ENCODE results near the gene PTPRN2. TPM values are rescaled to one million over a fixed set of nuclear protein-coding genes. Genes with fewer than 3 reads are reported as not detected.

PTPRN2 gene
- total RNA-seq, 2 experiments from 2014 or later = 0.70 TPM; not detected in 1

DNA sequence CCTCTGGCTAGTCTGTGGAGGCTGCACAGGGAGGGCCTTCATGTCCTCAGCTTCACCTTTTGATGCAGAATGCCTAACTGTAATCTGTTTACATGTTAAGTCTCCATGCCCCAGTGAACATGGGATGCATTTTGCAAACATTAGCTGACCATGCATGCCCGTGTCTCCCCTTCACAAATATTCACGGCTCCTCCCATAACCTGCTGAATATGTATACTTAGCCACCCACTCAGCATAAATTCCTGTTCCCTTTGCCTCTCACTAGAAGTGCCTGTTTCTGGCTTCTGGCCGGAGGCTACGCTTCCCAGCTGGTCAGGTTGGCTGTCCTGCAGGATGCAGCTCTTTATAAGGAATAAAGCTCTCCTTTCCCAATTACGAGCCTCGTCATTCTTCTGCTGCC lies 698.1 kb downstream of the PTPRN2 start:
- DNase-seq (ENCODE audit: low spot score) = no peak
- Histone ChIP-seq H3K4me2 (ENCODE audit: low read length) (no peak overlapping the region), H3K9me2 (ENCODE audit: insufficient read depth, low read length) (no peaks in the 10 kb centered on the region), H3K79me2 (ENCODE audit: insufficient read depth, low read depth, low read length) (no peaks in the 10 kb centered on the region), H3K4me1 (ENCODE audit: insufficient read depth, low read length, poor library complexity, severe bottlenecking) (no peaks in the 10 kb centered on the region), H3K9me3 (ENCODE audit: low read length) (no peaks in the 10 kb centered on the region), H4K20me1 (ENCODE audit: insufficient read depth, low read length) (no peaks in the 10 kb centered on the region), H3K4me3 (ENCODE audit: low read depth, low read length, poor library complexity, severe bottlenecking) (no peak overlapping the region), H2AFZ (ENCODE audit: low read length) (no peak overlapping the region), H3K36me3 (ENCODE audit: insufficient read depth, low read length) (no peaks in the 10 kb centered on the region), H3K27ac (ENCODE audit: low read depth, low read length, poor library complexity, severe bottlenecking) (no peak overlapping the region)
- ChIA-PET CTCF (ENCODE audit: unreplicated experiment) (no interaction called here), POLR2A (no interaction called here)
- intact Hi-C loops (cut with micrococcal nuclease; ENCODE audit: unreplicated experiment) = no loop called here
- BruUV-seq (replicated peaks) = no TSS peak
- TF ChIP-seq CTCF (conservative IDR thresholded peaks at IDR 0.05; ENCODE audit: low read length) (no peak), EZH2phosphoT487 (IDR thresholded peaks at IDR 0.05; ENCODE audit: borderline replicate concordance, low read depth, low read length) (no peak)

GRCh38 chr7:157888579-157888978 lies 699.0 kb downstream of the PTPRN2 start:
- H3K9me3 ChIP-seq (ENCODE audit: low read length) = peaks cover 5% of the 10 kb centered on the region; the same call in 1 of the 2 replicates
- ChIA-PET POLR2A (no interaction called here), CTCF (ENCODE audit: unreplicated experiment) (no interaction called here)
- H3K27ac ChIP-seq (ENCODE audit: low read depth, low read length, poor library complexity, severe bottlenecking) = no peak overlapping the region
- H4K20me1 ChIP-seq (ENCODE audit: insufficient read depth, low read length) = no peaks in the 10 kb centered on the region
- no peak for DNase-seq (ENCODE audit: low spot score)
- H3K4me2 ChIP-seq (ENCODE audit: low read length) = no peak overlapping the region
- no peaks in the 10 kb centered on the region for H3K9me2 ChIP-seq (ENCODE audit: insufficient read depth, low read length)
- no peaks in the 10 kb centered on the region for H3K4me1 ChIP-seq (ENCODE audit: insufficient read depth, low read length, poor library complexity, severe bottlenecking)
- H3K79me2 ChIP-seq (ENCODE audit: insufficient read depth, low read depth, low read length) = no peaks in the 10 kb centered on the region
- H2AFZ ChIP-seq (ENCODE audit: low read length) = no peak overlapping the region
- TF ChIP-seq EZH2phosphoT487 (IDR thresholded peaks at IDR 0.05; ENCODE audit: borderline replicate concordance, low read depth, low read length) (no peak), CTCF (conservative IDR thresholded peaks at IDR 0.05; ENCODE audit: low read length) (no peak)
- intact Hi-C loops (cut with micrococcal nuclease; ENCODE audit: unreplicated experiment) = no loop called here
- H3K4me3 ChIP-seq (ENCODE audit: low read depth, low read length, poor library complexity, severe bottlenecking) = no peak overlapping the region
- no TSS peak for BruUV-seq (replicated peaks)
- no peaks in the 10 kb centered on the region for H3K36me3 ChIP-seq (ENCODE audit: insufficient read depth, low read length)

DNA sequence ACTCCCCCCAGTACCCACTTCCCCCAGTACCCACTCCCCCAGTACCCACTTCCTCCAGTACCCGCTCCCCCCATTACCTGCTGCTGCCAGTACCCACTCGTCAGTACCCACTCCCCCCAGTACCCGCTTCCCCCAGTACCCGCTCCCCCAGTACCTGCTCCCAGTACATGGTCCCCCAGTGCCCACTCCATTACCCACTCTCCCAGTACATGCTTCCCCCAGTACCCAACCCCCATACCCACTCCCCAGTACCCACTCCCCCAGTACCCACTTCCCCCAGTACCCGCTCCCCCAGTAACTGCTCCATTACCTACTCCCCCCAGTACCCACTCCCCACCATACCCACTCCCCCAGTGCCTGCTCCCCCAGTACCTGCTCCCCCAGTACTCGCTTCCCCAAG lies 700.2 kb downstream of the PTPRN2 start:
- Histone ChIP-seq H3K4me1 (ENCODE audit: insufficient read depth, low read length, poor library complexity, severe bottlenecking) (no peaks in the 10 kb centered on the region), H4K20me1 (ENCODE audit: insufficient read depth, low read length) (no peaks in the 10 kb centered on the region), H3K9me3 (ENCODE audit: low read length) (peaks cover 16% of the 10 kb centered on the region; the same call in 1 of the 2 replicates), H3K4me2 (ENCODE audit: low read length) (no peak overlapping the region), H3K27ac (ENCODE audit: low read depth, low read length, poor library complexity, severe bottlenecking) (no peak overlapping the region), H3K79me2 (ENCODE audit: insufficient read depth, low read depth, low read length) (no peaks in the 10 kb centered on the region), H3K9me2 (ENCODE audit: insufficient read depth, low read length) (no peaks in the 10 kb centered on the region), H3K4me3 (ENCODE audit: low read depth, low read length, poor library complexity, severe bottlenecking) (no peak overlapping the region), H2AFZ (ENCODE audit: low read length) (no peak overlapping the region), H3K36me3 (ENCODE audit: insufficient read depth, low read length) (no peaks in the 10 kb centered on the region)
- ChIA-PET CTCF (ENCODE audit: unreplicated experiment) (no interaction called here), POLR2A (no interaction called here)
- no TSS peak for BruUV-seq (replicated peaks)
- intact Hi-C loops (cut with micrococcal nuclease; ENCODE audit: unreplicated experiment) = no loop called here
- no peak for DNase-seq (ENCODE audit: low spot score)
- TF ChIP-seq CTCF (conservative IDR thresholded peaks at IDR 0.05; ENCODE audit: low read length) = no peak
- no peak for TF ChIP-seq EZH2phosphoT487 (IDR thresholded peaks at IDR 0.05; ENCODE audit: borderline replicate concordance, low read depth, low read length)

All from OCI-LY7 (cell line).